Effector memory CD4-positive, alpha-beta T cell (primary cell): ENCODE measurements around the gene CDH18.

Experiments
- DNase-seq, 3 donors: peaks; one replicate each; pipeline ENCODE4 v3.0.0-alpha.2; 2020
- H3K27ac ChIP-seq: 2 replicates; pipeline ENCODE4 v1.7.0; 2013; ENCODE audit warnings: mild to moderate bottlenecking, low read length, moderate library complexity; ENCODE audit not compliant: insufficient read depth, poor library complexity, severe bottlenecking
- H3K27me3 ChIP-seq: replicated peaks from 2 replicates; pipeline ENCODE4 v1.7.0; 2013; ENCODE audit warnings: mild to moderate bottlenecking, low read length; ENCODE audit not compliant: insufficient read depth, control insufficient read depth, poor library complexity, severe bottlenecking
- H3K36me3 ChIP-seq: 2 replicates; pipeline ENCODE4 v1.7.0; 2013; ENCODE audit warnings: mild to moderate bottlenecking, low read length, moderate library complexity; ENCODE audit not compliant: control insufficient read depth, insufficient read depth
- H3K4me1 ChIP-seq: 2 replicates; pipeline ENCODE4 v1.7.0; 2013; ENCODE audit warnings: low read length, mild to moderate bottlenecking; ENCODE audit not compliant: control insufficient read depth, insufficient read depth, poor library complexity, severe bottlenecking
- H3K4me3 ChIP-seq: 2 replicates; pipeline ENCODE4 v1.7.0; 2013; ENCODE audit warnings: low read length, low read depth, mild to moderate bottlenecking; ENCODE audit not compliant: insufficient read depth, poor library complexity, severe bottlenecking
- H3K9me3 ChIP-seq: 2 replicates; pipeline ENCODE4 v1.7.0; 2013; ENCODE audit warnings: mild to moderate bottlenecking, low read length, moderate library complexity; ENCODE audit not compliant: control insufficient read depth

CDH18 gene

DNA sequence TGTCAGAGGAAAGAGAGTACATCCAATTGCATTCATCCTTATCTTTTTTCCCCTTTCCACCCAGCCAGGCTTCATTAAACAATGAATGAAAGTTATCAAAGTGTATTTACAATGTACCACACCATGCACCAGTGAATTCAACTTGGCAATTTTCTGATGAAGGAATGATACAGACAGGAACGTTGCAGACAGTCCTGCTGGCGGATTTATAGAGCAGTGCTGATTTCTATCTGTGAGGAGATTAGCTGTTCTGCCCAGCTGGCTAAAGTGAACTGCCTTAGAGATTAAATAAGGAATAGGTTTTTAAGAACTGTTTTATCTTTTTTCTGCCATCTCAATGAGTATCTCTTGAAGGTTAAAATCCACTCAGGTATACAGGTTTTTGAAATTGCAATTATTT, 403.9 kb downstream of the CDH18 start:
- no peak for DNase-seq
- H3K36me3 ChIP-seq: no peaks in the 10 kb centered on the region
- H3K4me3 ChIP-seq: no peak overlapping the region
- H3K27ac ChIP-seq: no peak overlapping the region
- no peaks in the 10 kb centered on the region for H3K9me3 ChIP-seq
- H3K4me1 ChIP-seq: no peaks in the 10 kb centered on the region
- H3K27me3 ChIP-seq: no peaks in the 10 kb centered on the region

DNA sequence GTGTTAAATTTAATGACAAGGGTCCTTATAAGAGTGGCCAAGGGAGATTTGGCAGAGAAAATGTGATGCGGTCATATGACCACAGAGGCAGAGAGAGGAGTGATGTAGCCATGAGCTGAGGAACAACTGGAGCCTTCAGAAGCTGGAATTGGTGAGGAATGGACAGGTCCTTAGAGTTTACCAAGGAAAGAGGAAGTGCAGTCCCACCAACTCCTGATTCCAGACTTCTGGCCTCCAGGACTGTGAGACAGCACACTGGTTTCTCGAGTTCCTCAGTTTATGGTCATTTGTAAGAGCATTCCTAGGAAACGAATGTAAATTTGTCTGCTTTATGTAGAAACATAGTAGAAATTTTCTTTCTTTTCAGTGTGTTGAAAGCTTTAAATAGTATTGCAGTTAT, 410.1 kb downstream of the CDH18 start:
- no peak for DNase-seq
- Histone ChIP-seq H3K9me3 (no peaks in the 10 kb centered on the region), H3K27me3 (no peaks in the 10 kb centered on the region), H3K4me3 (no peak overlapping the region), H3K36me3 (no peaks in the 10 kb centered on the region), H3K4me1 (no peaks in the 10 kb centered on the region), H3K27ac (no peak overlapping the region)

DNA sequence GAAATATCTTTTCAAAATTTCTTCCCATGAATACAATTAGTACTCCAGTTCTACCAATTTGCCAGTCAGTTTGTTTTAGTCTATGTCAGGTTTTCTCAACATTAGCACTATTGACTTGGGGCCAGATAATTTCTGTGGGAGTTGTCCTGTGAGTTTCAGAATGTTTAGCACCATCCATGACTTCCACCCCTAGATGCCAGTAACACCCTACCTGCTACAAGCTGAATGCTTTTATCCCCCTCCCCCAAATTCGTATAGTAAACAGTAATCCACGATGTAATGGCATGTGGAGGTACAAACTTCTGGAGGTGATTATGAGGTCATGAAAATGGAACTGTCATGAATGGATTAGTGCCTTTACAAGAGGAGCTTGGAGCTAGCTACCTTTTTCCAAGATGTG, 420.0 kb downstream of the CDH18 start:
- DNase-seq: no peak
- no peak overlapping the region for H3K4me3 ChIP-seq
- no peaks in the 10 kb centered on the region for H3K27me3 ChIP-seq
- no peak overlapping the region for H3K27ac ChIP-seq
- no peaks in the 10 kb centered on the region for H3K36me3 ChIP-seq
- H3K9me3 ChIP-seq: no peaks in the 10 kb centered on the region
- no peaks in the 10 kb centered on the region for H3K4me1 ChIP-seq

DNA sequence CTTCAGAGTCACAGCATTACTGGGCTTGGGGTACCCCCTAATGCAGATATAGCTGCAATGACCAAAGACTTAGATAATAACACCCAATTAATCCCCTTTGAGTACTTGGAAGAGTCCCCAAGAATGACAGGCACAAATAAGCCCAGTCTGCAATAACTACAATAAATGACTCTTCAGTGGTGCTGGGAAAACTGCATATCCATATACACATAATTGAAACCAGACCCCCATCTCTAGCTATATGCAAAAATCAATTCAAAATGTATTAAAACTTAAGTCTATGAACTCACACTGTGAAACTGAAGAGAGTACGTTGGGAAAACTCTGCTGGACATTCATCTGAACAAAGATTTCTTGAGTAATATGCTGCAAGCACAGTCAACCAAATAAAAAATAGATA, 422.5 kb downstream of the CDH18 start:
- H3K4me3 ChIP-seq: no peak overlapping the region
- H3K27me3 ChIP-seq: no peaks in the 10 kb centered on the region
- DNase-seq: no peak
- H3K36me3 ChIP-seq: no peaks in the 10 kb centered on the region
- H3K9me3 ChIP-seq: no peaks in the 10 kb centered on the region
- no peaks in the 10 kb centered on the region for H3K4me1 ChIP-seq
- H3K27ac ChIP-seq: no peak overlapping the region

DNA sequence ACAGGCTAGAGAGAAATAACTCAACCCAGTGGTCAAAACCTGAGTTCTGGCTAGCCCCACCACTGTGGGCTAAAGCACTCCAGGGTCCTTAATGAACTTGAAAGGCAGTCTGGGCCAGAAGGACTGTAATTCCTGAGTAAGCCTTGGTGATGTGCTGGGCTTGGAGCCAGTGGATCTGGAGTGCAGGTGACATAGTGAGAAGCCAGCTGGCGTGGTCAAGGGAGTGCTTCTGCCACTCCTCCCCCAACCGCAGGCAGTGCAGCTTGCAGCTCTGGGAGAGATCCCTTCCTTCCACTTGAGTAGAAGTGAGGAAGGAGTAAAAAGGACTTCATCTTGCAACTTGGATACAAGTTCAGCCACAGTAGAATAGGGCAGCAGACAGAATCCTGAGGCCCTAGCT, 424.0 kb downstream of the CDH18 start:
- Histone ChIP-seq H3K27me3 (no peaks in the 10 kb centered on the region), H3K27ac (no peak overlapping the region), H3K4me3 (no peak overlapping the region), H3K9me3 (no peaks in the 10 kb centered on the region), H3K4me1 (no peaks in the 10 kb centered on the region), H3K36me3 (no peaks in the 10 kb centered on the region)
- no peak for DNase-seq

DNA sequence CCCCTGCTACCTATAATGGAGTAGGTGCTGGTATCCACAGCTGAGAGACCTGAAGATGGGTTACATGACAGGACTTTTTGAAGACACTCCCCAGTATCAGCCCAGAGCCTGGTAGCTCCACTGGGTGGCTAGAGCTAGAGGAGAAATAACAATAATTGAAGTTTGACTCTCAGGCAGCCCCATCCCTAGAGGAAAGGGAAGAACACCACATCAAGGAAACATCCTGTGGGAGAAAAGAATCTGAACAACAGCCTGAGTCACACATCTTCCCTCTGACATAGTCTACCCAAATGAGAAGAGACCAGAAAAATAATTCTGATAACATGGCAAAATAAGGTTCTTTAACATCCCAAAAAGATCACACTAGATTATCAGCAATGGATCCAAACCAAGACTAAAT, 432.1 kb downstream of the CDH18 start:
- Histone ChIP-seq H3K9me3 (no peaks in the 10 kb centered on the region), H3K4me3 (no peak overlapping the region), H3K27ac (no peak overlapping the region), H3K27me3 (no peaks in the 10 kb centered on the region), H3K4me1 (no peaks in the 10 kb centered on the region), H3K36me3 (no peaks in the 10 kb centered on the region)
- no peak for DNase-seq

DNA sequence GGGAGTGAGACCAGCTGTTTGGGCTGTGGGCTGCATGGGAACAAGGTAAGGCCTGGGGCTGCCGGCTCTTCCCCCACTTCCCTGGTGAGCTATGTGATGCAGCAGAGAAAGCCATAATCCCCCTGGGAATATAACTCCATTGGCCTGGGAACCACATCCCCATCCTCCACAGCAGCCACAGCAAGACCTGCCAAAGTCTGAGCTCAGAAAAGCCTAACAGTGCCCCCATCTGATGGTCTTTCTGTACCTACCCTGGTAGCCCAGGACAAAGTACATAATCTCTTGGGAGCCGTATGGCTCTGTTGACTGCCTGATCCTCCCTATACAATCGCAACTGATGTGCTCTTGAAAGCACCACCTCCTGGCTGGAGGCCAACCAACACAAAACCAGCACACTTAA, 432.6 kb downstream of the CDH18 start:
- no peak for DNase-seq
- no peak overlapping the region for H3K4me3 ChIP-seq
- no peaks in the 10 kb centered on the region for H3K27me3 ChIP-seq
- H3K36me3 ChIP-seq: no peaks in the 10 kb centered on the region
- H3K4me1 ChIP-seq: no peaks in the 10 kb centered on the region
- no peak overlapping the region for H3K27ac ChIP-seq
- H3K9me3 ChIP-seq: no peaks in the 10 kb centered on the region

DNA sequence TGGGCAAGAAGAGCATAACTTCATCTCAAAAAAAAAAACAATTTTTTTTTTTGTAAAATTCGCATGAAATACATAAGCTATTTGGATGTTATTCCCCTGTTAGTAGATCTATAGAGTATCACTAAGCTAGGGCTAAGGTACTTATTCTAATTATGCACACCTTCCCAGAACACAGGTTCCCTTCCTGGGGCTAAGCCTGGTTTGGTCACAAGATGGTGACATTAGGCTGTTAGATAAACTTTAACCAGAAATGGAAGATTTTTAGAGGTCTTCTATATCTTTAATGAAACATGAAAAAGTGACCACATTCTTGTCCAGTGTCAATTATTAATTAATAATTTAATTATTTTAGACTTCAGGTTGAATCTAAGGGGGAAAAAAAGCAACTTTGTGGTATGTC, 433.5 kb downstream of the CDH18 start:
- no peak for DNase-seq
- Histone ChIP-seq H3K4me1 (no peaks in the 10 kb centered on the region), H3K27me3 (no peaks in the 10 kb centered on the region), H3K36me3 (no peaks in the 10 kb centered on the region), H3K27ac (no peak overlapping the region), H3K4me3 (no peak overlapping the region), H3K9me3 (no peaks in the 10 kb centered on the region)

DNA sequence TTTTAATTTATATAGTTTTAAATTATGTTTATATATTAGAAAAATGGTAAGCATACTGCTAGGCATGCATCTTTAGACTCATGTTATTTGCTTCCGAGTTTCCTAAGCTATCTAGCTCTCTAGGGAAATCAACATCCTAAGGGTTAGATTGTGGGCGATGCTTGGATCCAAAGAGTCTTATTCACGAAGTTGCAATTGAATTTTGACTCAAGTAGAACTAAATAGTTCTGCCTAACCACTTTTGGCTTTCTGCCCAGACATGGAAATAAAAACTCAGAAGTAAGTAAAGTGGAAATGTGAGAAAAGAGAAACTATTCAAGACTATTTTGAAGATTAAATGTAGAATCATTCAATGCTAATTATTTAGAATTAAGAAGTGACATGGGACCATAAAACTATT, 440.4 kb downstream of the CDH18 start:
- Histone ChIP-seq H3K27me3 (no peaks in the 10 kb centered on the region), H3K36me3 (no peaks in the 10 kb centered on the region), H3K27ac (no peak overlapping the region), H3K4me1 (no peaks in the 10 kb centered on the region), H3K9me3 (no peaks in the 10 kb centered on the region), H3K4me3 (no peak overlapping the region)
- no peak for DNase-seq

DNA sequence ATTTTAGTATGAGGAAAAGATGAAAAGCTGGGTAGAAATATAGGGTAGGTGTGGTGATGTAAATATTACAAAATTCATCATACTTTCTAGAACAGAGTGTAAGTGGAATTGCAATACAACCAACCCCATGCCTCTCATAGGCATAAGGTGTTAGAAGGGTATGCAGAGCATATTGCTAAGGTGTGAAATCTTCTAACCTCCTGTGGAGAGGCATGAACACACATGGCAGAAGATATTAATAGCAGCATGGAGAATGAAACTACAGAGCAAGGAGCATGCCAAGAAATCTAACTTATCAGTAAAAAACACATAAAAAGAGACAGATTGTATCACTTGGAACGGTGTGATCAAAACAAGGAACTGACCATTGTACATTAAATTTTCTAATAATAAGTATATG, 441.5 kb downstream of the CDH18 start:
- no peak for DNase-seq
- no peak overlapping the region for H3K27ac ChIP-seq
- H3K36me3 ChIP-seq: no peaks in the 10 kb centered on the region
- no peaks in the 10 kb centered on the region for H3K27me3 ChIP-seq
- no peaks in the 10 kb centered on the region for H3K4me1 ChIP-seq
- H3K4me3 ChIP-seq: no peak overlapping the region
- no peaks in the 10 kb centered on the region for H3K9me3 ChIP-seq

DNA sequence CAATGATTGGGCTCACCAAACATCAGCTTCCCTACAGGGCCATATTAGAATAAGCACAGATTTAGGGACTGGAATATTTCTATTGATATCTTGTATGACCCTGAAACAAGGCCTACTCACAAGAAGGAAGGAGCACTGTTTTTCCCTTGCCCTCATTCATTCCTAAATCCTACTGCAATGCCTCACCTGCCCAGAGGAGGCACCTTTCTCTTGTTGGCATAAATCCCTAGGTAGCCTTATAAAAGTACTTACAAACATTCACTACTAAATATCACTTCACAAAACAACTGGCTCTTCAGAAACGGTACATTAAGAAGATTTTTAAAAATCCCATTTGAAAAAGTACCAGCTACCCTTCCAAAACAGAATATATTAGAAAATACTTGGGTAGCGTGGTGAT, 449.4 kb downstream of the CDH18 start:
- H3K4me3 ChIP-seq: no peak overlapping the region

More for the DNA sequence above, 449.4 kb downstream of the CDH18 start:
- no peak for DNase-seq
- Histone ChIP-seq H3K4me1 (no peaks in the 10 kb centered on the region), H3K9me3 (no peaks in the 10 kb centered on the region), H3K36me3 (no peaks in the 10 kb centered on the region), H3K27me3 (no peaks in the 10 kb centered on the region), H3K27ac (no peak overlapping the region)
